Kidney epithelial cell (primary cell): ENCODE data around the gene CLDN22. TPM values are rescaled to one million over a fixed set of nuclear protein-coding genes. Genes with fewer than 3 reads are reported as not detected.

Source experiments
- DNase-seq: peaks from one replicate; pipeline ENCODE4 v3.0.0-alpha.2; 2010; ENCODE audit warnings: low read depth
- H3K27me3 ChIP-seq: 2 replicates; pipeline ENCODE4 v1.6.0; 2011; ENCODE audit warnings: low read length; ENCODE audit not compliant: control insufficient read depth, insufficient read depth
- H3K36me3 ChIP-seq: 2 replicates; pipeline ENCODE4 v1.5.1; 2011; ENCODE audit warnings: low read length; ENCODE audit not compliant: control insufficient read depth, insufficient read depth
- H3K4me3 ChIP-seq: 2 replicates; pipeline ENCODE4 v1.5.1; 2011; ENCODE audit warnings: low read depth, mild to moderate bottlenecking, control low read depth, low read length
- total RNA-seq: library from RNA; depleted of rRNA; stranded (reverse); fragments of >200 nt; gene quantifications from 2 replicates; pipeline ENCODE4 v1.2.3, GENCODE V29; 2015
- TF ChIP-seq, protein P1 (sequence below): IDR thresholded peaks from 2 replicates; pipeline ENCODE4 v1.5.1; 2011; ENCODE audit warnings: mild to moderate bottlenecking, moderate library complexity, low read length, control low read depth, inconsistent platforms; ENCODE audit not compliant: insufficient read depth, poor library complexity, severe bottlenecking

The CLDN22 gene
- total RNA-seq, 1 donor from 2014 or later = not detected

- H3K36me3 ChIP-seq = no peaks in the 10 kb centered on the region
- DNase-seq = no peak
- H3K27me3 ChIP-seq = no peaks in the 10 kb centered on the region
- TF ChIP-seq, protein P1, sequence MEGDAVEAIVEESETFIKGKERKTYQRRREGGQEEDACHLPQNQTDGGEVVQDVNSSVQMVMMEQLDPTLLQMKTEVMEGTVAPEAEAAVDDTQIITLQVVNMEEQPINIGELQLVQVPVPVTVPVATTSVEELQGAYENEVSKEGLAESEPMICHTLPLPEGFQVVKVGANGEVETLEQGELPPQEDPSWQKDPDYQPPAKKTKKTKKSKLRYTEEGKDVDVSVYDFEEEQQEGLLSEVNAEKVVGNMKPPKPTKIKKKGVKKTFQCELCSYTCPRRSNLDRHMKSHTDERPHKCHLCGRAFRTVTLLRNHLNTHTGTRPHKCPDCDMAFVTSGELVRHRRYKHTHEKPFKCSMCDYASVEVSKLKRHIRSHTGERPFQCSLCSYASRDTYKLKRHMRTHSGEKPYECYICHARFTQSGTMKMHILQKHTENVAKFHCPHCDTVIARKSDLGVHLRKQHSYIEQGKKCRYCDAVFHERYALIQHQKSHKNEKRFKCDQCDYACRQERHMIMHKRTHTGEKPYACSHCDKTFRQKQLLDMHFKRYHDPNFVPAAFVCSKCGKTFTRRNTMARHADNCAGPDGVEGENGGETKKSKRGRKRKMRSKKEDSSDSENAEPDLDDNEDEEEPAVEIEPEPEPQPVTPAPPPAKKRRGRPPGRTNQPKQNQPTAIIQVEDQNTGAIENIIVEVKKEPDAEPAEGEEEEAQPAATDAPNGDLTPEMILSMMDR = no peak
- no peak overlapping the region for H3K4me3 ChIP-seq
These were observed 22.4 kb downstream of the CLDN22 start for GRCh38 chr4:183297675-183298074.

DNA sequence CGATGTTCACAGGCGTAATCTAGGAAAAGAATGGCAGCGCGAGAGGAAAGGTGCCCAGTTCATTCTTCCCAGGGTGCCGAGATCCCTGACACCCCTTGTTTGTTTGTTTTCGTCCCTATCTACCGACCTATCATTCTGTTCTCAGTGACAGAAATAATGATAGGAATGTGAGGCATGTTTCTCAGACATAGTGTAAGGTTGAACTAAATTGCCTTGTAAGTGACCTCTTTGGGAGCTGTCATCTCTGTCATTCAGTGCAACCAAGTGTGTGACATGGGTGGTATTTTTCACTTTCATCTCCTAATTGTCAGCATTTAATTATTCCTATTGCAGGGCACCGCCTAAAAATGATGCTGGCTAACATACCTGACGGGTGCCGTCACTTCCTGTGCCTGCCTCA lies 24.4 kb downstream of the CLDN22 start:
- Histone ChIP-seq H3K27me3 (no peaks in the 10 kb centered on the region), H3K36me3 (no peaks in the 10 kb centered on the region), H3K4me3 (no peak overlapping the region)
- TF ChIP-seq, protein P1 = no peak
- no peak for DNase-seq

DNA sequence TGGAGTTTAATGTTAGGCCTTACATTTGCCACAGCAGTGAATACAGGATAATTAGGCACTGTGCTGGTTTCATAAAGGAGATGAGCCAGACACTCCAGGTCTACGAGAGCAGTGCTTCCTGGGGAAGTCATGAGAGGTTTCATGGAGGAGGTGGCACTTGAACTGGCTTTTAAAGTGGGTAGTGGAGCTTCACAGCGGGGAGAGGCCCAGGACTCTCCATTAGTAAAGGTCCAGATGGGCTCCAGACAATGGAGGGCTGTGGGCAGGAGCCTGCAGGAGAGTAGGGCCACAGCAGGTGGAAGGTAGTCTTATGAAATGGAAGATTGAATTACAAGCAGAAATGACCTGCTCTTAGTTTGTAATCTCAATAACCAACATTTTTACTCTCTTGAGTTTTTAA lies 29.0 kb downstream of the CLDN22 start:
- TF ChIP-seq, protein P1 = no peak
- DNase-seq = no peak
- no peaks in the 10 kb centered on the region for H3K27me3 ChIP-seq
- peaks cover 7% of the 10 kb centered on the region for H3K36me3 ChIP-seq
- no peak overlapping the region for H3K4me3 ChIP-seq

- no peak for DNase-seq
- Histone ChIP-seq H3K4me3 (no peak overlapping the region), H3K36me3 (peaks cover 7% of the 10 kb centered on the region), H3K27me3 (no peaks in the 10 kb centered on the region)
- TF ChIP-seq, protein P1 = no peak
These were observed 30.4 kb downstream of the CLDN22 start for GRCh38 chr4:183289688-183290087.

- Histone ChIP-seq H3K4me3 (no peak overlapping the region), H3K27me3 (no peaks in the 10 kb centered on the region), H3K36me3 (peaks cover 7% of the 10 kb centered on the region)
- TF ChIP-seq, protein P1 = no peak
- DNase-seq = no peak
These were observed 31.1 kb downstream of the CLDN22 start for GRCh38 chr4:183288955-183289354.

DNA sequence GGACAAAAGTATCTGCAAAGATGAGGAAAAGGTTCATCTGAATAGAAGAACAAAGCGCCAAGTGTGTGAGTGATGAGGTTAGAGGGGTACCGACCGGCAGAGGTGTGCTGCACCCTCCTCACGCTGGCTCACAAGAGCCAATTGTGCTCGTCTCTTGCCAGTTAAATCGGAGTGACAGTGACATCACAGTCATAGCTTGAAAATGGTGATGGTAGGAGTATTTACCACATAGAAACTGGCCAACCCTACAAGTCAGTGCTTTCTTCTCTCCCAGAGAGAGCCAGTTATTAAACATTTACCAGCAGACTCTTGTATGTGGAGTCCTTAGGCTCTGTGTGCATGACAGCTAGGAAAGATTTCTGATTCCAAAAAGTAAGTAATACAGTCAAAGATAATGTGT lies 32.4 kb downstream of the CLDN22 start:
- no peaks in the 10 kb centered on the region for H3K27me3 ChIP-seq
- H3K4me3 ChIP-seq = no peak overlapping the region
- no peak for DNase-seq
- TF ChIP-seq, protein P1 = no peak
- peaks cover 7% of the 10 kb centered on the region for H3K36me3 ChIP-seq
